NK-92 (cell line): ENCODE data around the gene MPP1.

Experiments used
- DNase-seq: peaks from one replicate; lab custom pipeline; 2025; ENCODE audit not compliant: unreplicated experiment; lab: John Stamatoyannopoulos, UW

The MPP1 gene

DNA sequence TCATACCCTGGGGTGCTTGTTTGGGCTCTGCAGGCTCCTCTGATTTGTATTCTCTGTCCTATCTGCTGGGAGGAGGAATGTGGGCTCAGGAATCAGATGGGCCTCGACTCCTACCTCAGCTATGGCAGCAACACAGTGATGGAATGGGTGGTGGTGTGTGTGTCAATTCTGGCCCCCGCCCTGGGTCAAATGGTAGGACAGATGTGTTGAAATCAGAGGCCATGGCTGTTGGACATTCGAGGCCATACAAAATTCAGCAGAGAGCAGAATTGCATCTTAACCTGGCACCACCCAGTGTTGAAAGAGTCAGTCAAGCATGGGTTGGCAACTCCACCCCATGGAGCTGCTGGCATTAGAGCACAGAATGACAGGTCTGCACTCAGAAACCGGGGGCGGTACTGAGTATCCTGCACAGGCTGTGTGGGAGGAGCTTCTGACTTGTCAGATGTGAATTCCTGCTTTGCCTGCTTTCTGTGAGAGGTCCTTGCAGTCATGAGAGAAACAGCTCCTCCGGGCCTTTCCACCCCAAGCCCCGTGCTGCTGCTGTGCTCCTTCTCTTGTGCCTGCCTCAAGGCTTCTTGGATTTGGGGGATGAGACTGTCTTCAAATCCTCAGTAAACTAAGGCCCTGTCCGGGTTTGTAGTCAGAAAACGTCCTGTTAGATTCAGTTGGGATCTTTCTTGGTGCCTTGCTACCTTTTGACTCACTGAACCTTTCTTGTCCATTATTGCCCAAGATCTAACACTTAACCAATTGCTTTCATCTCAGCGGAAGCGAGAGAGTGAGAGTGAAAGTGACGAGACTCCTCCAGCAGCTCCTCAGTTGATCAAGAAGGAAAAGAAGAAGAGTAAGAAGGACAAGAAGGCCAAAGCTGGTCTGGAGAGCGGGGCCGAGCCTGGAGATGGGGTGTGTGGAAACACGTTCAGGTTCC is 29.6 kb downstream of the MPP1 start:
- no peak for DNase-seq

- no peak for DNase-seq
These were observed 30.7 kb downstream of the MPP1 start for GRCh38 chrX:154774622-154775021.

DNA sequence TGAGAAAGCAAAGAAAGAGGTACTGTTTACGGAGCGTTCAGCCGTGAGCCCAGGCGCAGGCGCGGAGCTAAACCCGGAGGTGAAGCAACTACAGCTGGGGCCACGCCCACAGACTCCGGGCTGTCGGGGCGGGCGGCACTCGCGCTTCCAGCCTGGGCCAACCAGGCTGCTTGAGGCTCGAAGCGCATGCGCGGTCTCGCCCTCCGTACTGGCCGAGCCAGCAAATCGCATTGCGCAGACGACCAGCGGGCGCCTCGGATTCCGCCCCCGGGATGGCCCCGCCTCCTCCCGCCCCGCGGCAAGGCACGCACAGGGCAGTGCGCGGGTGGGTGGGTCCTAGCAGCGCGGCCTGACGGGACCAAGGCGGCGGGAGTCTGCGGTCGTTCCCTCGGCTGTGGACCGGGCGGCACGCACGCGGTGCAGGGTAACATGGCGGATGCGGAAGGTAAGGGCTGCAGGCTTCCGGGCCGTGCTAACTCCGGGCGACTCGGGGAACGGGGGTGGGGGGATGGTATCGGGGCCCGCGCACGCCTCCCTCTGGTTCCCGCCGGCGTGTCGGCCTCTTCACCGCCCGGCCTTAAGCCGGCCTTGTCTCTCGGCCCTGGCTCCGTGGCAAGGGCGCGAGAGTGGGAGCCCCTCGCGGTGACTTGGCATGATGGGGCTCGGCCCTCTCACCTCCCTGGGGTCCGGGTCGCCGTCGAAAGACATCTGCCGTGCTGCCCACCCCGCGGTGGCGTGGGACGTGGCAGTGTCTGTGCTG is 42.6 kb downstream of the MPP1 start, which contains the start of gene DKC1:
Gene DKC1, plus strand, starts transcription at position 328 of the 760 bp plus-strand sequence. Its CDS starts 102 bp downstream, at position 430.
- DNase-seq = peak; percentile 35

- no peak for DNase-seq
These were observed 43.2 kb downstream of the MPP1 start for GRCh38 chrX:154761977-154762536.

GRCh38 chrX:154758696-154759095 is 46.6 kb downstream of the MPP1 start:
- no peak for DNase-seq

GRCh38 chrX:154751669-154752271 is 53.5 kb downstream of the MPP1 start:
- no peak for DNase-seq

- no peak for DNase-seq
These were observed 54.0 kb downstream of the MPP1 start for GRCh38 chrX:154751203-154751668.

- DNase-seq = no peak
These were observed 54.7 kb downstream of the MPP1 start, which contains the start of gene GAB3 for GRCh38 chrX:154750301-154751202. TSS of gene GAB3 (minus strand) at chrX:154751077. CDS start at chrX:154751025, 52 bp downstream.

GRCh38 chrX:154749856-154750255 is 55.4 kb downstream of the MPP1 start:
- no peak for DNase-seq

DNA sequence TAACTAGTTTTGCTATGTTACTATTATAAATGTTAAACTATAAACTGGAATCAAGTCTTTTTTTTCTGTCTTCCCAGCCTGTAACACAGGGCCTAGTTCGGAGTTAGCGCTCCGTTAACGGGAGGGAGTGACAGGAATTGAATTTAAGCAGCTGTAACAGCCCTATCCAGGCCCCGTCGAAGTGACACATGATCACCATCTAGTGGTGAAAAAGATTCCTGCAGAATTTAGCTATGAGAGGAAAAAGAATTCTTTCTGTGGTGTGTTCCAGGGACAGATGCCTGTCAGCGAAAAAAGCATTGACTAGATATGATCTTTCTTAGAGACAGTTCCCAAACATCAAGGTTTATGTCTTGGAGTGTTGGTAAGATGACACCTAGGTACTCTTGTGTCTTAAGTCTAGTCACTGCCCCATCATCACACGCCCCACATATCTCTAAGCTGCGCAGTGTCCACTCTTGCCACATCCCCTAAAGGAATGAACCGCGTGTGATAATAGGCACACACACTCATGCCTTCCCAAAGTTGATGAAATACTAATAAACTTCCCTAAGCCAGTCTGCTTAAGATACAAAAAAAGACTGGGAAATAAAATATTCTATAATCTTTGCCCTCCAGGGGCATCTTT is 56.5 kb downstream of the MPP1 start:
- DNase-seq = no peak

DNA sequence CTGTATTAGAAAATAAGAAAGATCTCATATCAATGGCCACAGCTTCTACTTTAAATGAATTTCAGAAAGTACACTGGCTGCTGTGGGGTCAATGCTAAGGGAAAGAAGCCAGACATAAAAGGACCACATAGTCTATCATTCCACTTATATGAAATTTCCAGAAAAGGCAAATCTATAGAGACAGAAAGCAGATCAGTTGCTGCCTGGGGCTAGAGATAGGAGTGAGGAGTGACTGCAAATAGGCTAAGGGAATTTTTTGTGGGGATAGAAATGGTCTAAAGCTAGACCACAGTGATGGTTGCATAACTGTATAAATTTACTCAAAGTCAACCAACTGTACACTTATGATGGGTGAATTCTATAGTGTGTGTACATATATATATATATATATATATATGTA is 62.7 kb downstream of the MPP1 start:
- DNase-seq = no peak

DNA sequence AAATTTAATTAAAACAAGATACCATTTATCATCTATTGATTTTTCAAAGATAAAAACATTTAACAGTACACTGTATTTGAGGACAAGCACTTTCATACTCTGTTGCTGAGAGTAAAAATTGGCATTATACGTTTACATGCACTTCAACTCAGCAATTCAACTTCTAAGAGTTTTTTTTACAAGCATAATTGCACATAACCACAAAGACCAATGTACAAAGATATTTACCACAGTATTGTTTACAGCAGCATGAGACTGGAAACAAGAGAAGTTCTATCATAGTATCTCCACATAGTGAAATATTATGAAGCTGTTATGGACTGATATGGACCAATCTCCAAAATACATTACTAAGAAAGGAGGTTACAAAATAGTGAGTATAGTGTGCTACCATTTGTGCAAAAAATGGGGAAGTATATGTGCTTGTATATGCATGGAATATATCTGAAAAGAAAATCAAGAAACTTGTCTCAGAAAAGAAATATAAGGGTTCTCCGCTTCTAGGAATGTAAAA is 65.3 kb downstream of the MPP1 start:
- no peak for DNase-seq

DNA sequence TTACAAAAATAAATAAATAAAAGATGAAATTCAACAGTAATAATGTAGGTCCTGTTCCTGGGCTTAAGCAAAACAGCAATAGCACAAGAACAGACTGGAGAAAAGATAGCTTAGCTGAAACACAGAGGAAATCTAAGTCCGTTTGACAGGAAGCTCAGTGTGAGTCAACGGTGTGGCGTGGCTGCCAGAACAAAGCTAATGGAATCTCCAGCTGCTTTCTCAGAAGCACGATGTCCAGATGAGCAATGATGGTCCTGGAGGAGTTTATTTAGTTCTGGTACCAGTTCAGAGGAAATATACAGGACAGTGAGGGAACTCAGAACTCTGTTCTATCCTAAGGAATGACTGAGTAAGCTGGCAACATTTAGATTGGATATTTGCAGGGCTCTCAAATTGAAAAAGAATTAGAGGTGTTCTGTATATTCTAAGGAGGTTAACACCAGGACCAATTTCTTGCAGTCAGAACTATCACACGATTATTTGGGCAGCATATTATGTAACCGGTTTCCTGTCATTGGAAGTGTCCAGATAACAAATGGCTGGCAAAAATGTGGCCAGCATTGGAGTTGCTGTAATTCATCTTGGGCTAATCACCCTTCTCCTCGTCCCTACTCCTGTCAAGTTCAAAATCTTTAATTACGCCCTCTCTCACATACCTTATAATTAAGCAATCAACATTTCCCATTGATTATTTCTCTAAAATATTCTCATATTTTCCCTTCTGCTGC is 67.1 kb downstream of the MPP1 start:
- DNase-seq = no peak

DNA sequence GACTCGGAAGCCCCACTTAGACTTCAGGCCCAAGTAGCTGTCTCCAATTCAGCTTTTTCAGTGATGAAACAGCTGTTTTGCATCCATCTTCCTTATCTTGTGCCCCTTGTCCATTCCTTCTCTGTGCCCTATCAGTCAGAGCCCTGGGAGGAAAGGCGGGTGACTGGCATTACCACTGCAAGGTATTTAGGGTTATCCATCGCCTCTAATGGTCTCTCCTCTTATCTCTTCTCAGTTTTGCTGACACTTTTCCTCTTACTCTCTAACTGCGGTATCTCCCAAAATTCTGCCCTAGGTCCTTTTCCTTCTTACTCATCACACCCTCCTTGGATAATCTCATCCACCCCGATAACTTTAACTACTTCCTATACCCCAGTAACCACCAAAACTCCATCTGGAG is 68.1 kb downstream of the MPP1 start:
- no peak for DNase-seq

DNA sequence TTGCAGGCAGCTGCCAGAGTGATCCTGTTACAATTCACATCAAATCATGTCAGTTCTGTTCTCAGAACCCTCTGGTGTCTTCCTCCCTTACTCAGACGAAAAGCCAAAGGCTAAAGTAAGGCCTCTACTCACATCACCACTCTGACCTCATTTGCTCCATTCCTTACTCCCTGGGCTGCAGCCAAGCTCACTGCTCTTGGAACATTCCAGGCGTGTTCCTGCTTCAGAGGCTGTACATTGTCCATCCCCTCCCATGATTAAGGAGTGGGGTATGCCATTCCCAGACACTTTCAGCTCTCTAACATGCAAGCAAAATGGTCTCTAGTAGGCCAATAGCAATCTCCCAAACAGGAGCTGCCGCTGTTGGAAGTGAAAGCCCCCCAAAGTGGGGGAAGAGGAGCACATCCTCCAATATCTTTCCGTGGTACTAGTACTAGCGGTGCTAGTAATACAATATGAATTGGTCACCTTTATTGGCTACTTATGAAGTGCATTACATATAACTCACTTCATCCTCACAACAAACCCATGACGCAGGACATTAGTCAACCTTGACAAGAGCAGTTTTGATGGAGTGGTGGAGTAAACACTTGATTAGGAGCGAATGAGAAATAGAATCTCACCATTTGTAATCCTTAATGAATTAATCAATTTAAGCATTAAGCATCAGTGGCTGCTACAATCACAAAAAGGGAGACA is 69.4 kb downstream of the MPP1 start:
- no peak for DNase-seq

GRCh38 chrX:154734061-154734781 is 71.1 kb downstream of the MPP1 start:
- DNase-seq = no peak

DNA sequence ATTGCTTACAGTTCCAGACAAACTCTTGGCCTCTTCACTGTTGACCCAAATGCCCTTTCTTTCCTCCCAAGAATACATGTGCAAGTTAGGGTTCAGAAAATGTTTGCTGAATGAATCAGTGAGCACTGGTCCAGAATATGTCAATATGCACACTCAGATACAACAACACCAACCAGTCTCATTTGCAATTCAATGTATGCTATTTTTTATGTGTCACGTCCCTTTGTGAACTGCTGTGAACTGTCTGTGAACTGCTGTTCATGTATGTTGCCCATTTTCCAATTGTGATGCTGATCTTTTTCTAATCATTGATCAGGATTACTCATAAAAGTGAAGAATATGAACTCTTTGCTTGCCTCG is 72.2 kb downstream of the MPP1 start:
- DNase-seq = no peak
